Activated CD4-positive, CD25-positive, alpha-beta regulatory T cell (primary cell): ENCODE measurements around the gene IFNK.
A peak's percentile ranks its signal among the peaks of the same experiment; 100 is the strongest.

ENCODE experiments used
- DNase-seq, 4 experiments: peaks; one replicate each; lab custom pipeline; 2025; lab: John Stamatoyannopoulos, UW

Gene IFNK

DNA sequence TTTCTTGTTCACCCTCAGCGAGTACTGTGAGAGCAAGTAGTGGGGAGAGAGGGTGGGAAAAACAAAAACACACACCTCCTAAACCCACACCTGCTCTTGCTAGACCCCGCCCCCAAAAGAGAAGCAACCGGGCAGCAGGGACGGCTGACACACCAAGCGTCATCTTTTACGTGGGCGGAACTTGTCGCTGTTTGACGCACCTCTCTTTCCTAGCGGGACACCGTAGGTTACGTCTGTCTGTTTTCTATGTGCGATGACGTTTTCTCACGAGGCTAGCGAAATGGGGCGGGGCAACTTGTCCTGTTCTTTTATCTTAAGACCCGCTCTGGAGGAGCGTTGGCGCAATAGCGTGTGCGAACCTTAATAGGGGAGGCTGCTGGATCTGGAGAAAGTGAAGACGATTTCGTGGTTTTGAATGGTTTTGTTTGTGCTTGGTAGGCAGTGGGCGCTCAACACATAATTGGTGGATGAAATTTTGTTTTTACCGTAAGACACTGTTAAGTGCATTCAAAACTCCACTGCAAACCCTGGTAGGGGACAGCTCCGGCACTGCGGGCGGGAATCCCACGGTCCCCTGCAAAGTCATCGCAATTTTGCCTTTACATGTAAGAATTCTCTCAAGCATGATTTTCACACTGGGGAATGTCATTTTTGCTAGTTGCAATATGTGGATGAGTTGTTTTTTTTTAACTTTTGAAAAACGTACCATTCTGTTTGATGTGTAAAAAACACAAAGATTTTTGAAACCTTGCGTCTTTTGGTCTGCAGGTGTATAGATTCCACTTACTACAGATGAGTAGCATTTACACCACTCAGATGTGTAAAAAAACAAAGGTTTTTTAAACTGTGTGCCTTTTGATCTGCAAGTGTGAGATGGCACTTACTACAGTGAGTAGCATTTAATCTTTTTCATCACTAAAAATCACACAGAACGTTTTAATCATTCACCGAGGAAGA, 49.8 kb downstream of the IFNK start:
- peak; percentile 69 to 88 (median 85) for DNase-seq
